ENCODE measurements around the gene EFCAB10.
A peak's percentile ranks its signal among the peaks of the same experiment; 100 is the strongest.
"Not testable (repeated sequence)": the region's sequence is repeated elsewhere in the genome, so short reads cannot be mapped to it uniquely, and the experiment has no call there.

Gene EFCAB10

DNA sequence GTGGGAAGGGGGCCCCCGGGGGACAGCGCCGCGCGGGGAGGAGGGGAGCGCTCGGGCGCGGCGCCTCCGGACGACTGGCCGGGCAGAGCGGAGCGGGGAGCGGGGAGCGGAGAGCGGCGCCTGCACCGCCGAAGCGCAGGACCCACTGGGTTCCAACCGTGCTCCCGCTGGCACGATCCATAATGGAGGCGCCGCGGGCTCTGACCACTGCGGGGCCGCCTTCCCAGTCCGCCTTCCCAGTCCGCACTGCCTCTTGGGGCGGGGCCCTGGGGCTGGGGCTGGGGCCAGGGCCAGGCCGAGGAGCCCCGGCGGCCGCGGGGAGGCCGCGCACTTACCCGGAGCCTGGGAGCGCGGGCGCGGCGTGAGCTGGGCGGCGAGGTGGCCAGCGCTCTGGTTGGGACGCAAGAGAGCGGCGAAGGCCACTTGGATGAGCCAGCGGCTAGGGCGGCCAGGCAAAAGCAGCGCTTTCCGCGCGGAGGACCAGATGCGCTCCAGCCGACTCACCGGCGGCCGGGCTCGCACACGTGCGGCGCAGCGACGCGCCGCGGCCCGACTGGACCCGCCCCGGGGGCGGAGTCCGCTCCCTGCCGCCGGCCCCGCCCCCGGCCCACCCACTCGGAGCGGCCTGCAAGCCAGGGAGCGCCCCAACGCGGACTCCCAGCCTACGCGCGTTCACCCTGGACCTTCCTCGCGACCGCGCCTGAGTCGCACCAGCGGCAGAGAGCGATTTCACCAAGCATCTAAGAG lies 59.4 kb downstream of the EFCAB10 start, which contains the start of gene PUS7:
PUS7 (minus strand) TSS at position 555 of the 747 bp plus-strand sequence. CDS start 13,759 bp downstream, outside the sequence.
- Histone ChIP-seq H3K4me3 (ENCODE audit: low read depth, low read length) (peak within 1 kb of the TSS; percentile 82), H3K27ac (peak within 1 kb of the TSS; percentile 79), H3K9me3 (ENCODE audit: severe bottlenecking) (no peaks in the 10 kb centered on the region), H3K27me3 (ENCODE audit: insufficient read depth, low read depth, severe bottlenecking) (no peaks in the 10 kb centered on the region), H3K36me3 (peaks cover 26% of the 10 kb centered on the region)
- TF ChIP-seq, protein P1, sequence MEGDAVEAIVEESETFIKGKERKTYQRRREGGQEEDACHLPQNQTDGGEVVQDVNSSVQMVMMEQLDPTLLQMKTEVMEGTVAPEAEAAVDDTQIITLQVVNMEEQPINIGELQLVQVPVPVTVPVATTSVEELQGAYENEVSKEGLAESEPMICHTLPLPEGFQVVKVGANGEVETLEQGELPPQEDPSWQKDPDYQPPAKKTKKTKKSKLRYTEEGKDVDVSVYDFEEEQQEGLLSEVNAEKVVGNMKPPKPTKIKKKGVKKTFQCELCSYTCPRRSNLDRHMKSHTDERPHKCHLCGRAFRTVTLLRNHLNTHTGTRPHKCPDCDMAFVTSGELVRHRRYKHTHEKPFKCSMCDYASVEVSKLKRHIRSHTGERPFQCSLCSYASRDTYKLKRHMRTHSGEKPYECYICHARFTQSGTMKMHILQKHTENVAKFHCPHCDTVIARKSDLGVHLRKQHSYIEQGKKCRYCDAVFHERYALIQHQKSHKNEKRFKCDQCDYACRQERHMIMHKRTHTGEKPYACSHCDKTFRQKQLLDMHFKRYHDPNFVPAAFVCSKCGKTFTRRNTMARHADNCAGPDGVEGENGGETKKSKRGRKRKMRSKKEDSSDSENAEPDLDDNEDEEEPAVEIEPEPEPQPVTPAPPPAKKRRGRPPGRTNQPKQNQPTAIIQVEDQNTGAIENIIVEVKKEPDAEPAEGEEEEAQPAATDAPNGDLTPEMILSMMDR (IDR thresholded peaks at IDR 0.05; ENCODE audit: low read depth, low read length): no peak
- peak; percentile 91 for DNase-seq

DNA sequence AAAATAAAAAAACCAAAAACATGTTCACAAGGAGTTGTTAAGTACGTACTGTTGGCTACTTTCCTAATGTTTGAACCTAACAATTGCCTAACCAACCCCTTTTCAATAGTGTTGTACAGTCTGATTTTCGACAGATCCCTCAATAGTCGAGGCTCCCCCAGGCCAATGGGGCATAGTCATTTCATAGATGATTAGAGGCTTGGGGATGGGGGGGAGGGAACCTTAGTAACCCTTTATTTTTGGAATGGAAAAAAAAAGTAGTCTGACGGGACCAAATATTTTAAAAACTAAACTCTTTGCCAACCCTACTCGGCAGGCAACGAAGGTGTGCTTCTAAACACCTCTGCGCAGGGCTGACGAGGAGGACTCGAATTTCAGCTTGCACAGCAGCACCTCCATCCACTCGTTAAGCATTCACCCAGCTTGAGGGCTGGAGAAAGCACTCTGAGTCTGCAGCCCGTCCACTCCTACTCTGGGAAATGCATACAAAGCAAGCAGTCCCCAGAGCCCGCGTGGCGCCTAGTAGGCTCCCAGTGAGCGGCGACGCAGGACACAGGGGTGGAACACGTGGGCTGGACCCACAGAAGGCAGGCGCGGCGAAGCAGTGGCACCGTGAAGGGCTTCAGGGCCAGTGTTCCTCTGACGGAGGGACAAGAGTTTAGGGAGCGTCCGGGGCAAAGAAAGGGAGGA lies 60.1 kb downstream of the EFCAB10 start:
- TF ChIP-seq, protein P1 (IDR thresholded peaks at IDR 0.05; ENCODE audit: low read depth, low read length): no peak
- Histone ChIP-seq H3K27me3 (ENCODE audit: insufficient read depth, low read depth, severe bottlenecking) (no peaks in the 10 kb centered on the region), H3K4me3 (ENCODE audit: low read depth, low read length) (peak overlapping the region; percentile 82), H3K9me3 (ENCODE audit: severe bottlenecking) (no peaks in the 10 kb centered on the region), H3K27ac (peak overlapping the region; percentile 79), H3K36me3 (peaks cover 27% of the 10 kb centered on the region)
- DNase-seq: peak; percentile 59

DNA sequence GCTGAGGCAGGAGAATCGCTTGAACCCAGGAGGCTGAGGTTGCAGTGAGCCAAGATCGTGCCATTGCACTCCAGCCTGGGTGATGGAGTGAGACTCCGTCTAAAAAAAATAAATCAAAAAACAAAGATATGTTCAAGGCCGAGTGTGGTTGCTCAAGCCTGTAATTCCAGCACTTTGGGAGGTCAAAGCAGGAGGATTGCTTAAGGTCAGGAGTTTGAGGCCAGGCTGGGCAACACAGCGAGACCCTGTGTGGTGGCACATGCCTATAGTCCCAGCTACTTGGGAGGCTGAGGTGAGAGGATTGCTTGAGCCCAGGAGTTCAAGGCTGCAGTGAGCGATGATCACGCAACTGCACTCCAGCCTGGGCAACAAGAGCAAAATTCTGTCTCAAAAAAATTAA lies 60.7 kb downstream of the EFCAB10 start:
- not testable (repeated sequence) for H3K27ac ChIP-seq; H3K27me3 ChIP-seq (ENCODE audit: insufficient read depth, low read depth, severe bottlenecking)

DNA sequence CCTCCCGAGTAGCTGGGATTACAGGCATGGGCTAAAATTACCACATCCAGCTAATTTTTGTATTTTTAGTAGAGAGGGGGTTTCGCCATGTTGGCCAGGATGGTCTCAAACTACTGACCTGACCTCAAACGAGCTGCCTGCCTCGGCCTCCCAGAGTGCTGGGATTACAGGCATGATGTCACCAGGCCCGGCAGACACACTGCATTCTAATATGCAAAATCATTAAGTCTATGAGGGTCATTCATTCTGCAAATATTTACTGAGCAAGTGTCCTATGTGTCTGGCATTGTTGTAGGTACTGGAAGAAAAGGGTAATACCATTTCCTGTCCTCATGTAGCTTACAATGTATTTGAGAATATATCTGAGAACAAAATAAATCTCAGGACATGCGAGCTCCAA lies 61.9 kb downstream of the EFCAB10 start:
- TF ChIP-seq, protein P1 (IDR thresholded peaks at IDR 0.05; ENCODE audit: low read depth, low read length): no peak
- Histone ChIP-seq H3K27ac (no peak overlapping the region), H3K27me3 (ENCODE audit: insufficient read depth, low read depth, severe bottlenecking) (no peaks in the 10 kb centered on the region), H3K36me3 (peaks cover 27% of the 10 kb centered on the region), H3K9me3 (ENCODE audit: severe bottlenecking) (no peaks in the 10 kb centered on the region), H3K4me3 (ENCODE audit: low read depth, low read length) (no peak overlapping the region)
- no peak for DNase-seq

More for the DNA sequence above, 60.7 kb downstream of the EFCAB10 start:
- H3K36me3 ChIP-seq: peaks cover 27% of the 10 kb centered on the region
- not testable (repeated sequence) for H3K9me3 ChIP-seq (ENCODE audit: severe bottlenecking); H3K4me3 ChIP-seq (ENCODE audit: low read depth, low read length); DNase-seq

DNA sequence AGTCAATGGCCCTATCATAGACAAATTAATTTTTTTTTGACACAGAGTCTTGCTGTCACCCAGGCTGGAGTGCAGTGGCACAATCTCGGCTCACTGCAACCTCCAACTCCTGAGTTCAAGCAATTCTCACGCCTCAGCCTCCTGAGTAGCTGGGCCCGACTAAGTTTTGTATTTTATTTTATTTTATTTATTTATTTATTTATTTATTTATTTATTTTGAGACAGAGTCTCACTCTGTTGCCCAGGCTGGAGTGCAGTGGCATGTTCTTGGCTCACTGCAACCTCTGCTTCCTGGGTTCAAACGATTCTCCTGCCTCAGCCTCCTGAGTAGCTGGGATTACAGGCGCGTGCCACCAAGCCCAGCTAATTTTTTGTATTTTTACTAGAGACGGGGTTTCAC lies 65.7 kb downstream of the EFCAB10 start:
- DNase-seq; H3K27ac ChIP-seq; H3K4me3 ChIP-seq (ENCODE audit: low read depth, low read length); H3K27me3 ChIP-seq (ENCODE audit: insufficient read depth, low read depth, severe bottlenecking); H3K9me3 ChIP-seq (ENCODE audit: severe bottlenecking): not testable (repeated sequence)
- peaks cover 27% of the 10 kb centered on the region for H3K36me3 ChIP-seq

Measured in WERI-Rb-1 (cell line).